HCT116 (cell line): ENCODE results near the gene FA2H.

Experiments used
- CBX3 ChIP-seq: IDR thresholded peaks from 2 replicates; pipeline ENCODE4 v1.6.1; 2012; ENCODE audit warnings: low read depth
- CTCF ChIP-seq, 3 experiments: fragments of 200-600 bp in 1 of 3; sonication (generic) in 1 of 3; IDR thresholded peaks in 2 of 3; conservative IDR thresholded peaks in 1 of 3; 2 replicates each; pipeline ENCODE4 v1.5.1; 2012 to 2017; ENCODE audit warnings: low read depth in 2 of 3, low read length in 2 of 3, antibody characterized with exemption in 1 of 3, borderline replicate concordance in 1 of 3, control low read depth in 1 of 3, mild to moderate bottlenecking in 1 of 3, mixed read lengths in 1 of 3, mixed run types in 1 of 3, moderate library complexity in 1 of 3; ENCODE audit not compliant: insufficient read depth in 1 of 3
- POLR2AphosphoS5 ChIP-seq: IDR thresholded peaks from 2 replicates; pipeline ENCODE4 v1.6.1; 2011; ENCODE audit warnings: mild to moderate bottlenecking, low read depth, low read length, moderate library complexity

- TF ChIP-seq CBX3 (no peak), POLR2AphosphoS5 (no peak), CTCF (IDR thresholded peaks at IDR 0.05 in 2 of 3, conservative IDR thresholded peaks at IDR 0.05 in 1 of 3; ENCODE audit: borderline replicate concordance in 1 of 3, insufficient read depth in 1 of 3, low read depth in 2 of 3, low read length in 2 of 3) (no peak)
Observed at GRCh38 chr16:74679983-74680382, 94.6 kb downstream of the FA2H start.
